Stimulated activated CD4-positive, alpha-beta T cell treated with anti-CD3 and anti-CD28 coated beads, Interleukin-12 subunit alpha, Interleukin-12 subunit beta, amount 100 ng/mL, for 4 hours (primary cell): ENCODE measurements around the gene CDON.
"Not testable (repeated sequence)": the region's sequence is repeated elsewhere in the genome, so short reads cannot be mapped to it uniquely, and the experiment has no call there.

ENCODE experiments used
- DNase-seq: peaks from one replicate; pipeline ENCODE4 v3.0.0-alpha.2; 2020

The CDON gene

GRCh38 chr11:125992893-125993292 is 69.8 kb downstream of the CDON start:
- no peak for DNase-seq

- DNase-seq = no peak
These were observed 72.4 kb downstream of the CDON start for GRCh38 chr11:125990244-125990643.

- DNase-seq = no peak
These were observed 75.5 kb downstream of the CDON start for GRCh38 chr11:125987066-125987641.

- DNase-seq = not testable (repeated sequence)
These were observed 76.7 kb downstream of the CDON start for GRCh38 chr11:125985956-125986355.

- DNase-seq = no peak
These were observed 80.3 kb downstream of the CDON start for GRCh38 chr11:125982348-125982730.

- no peak for DNase-seq
These were observed 82.2 kb downstream of the CDON start for GRCh38 chr11:125980436-125980835.

GRCh38 chr11:125979511-125979910 is 83.2 kb downstream of the CDON start:
- DNase-seq = no peak

- DNase-seq = no peak
These were observed 83.8 kb downstream of the CDON start for GRCh38 chr11:125978778-125979407.

- no peak for DNase-seq
These were observed 84.4 kb downstream of the CDON start for GRCh38 chr11:125978181-125978716.

GRCh38 chr11:125977333-125977732 is 85.3 kb downstream of the CDON start:
- no peak for DNase-seq

- no peak for DNase-seq
These were observed 86.5 kb downstream of the CDON start for GRCh38 chr11:125976156-125976555.

- DNase-seq = no peak
These were observed 87.0 kb downstream of the CDON start for GRCh38 chr11:125975634-125976033.

- DNase-seq = no peak
These were observed 88.4 kb downstream of the CDON start for GRCh38 chr11:125974284-125974683.

GRCh38 chr11:125971618-125972017 is 91.0 kb downstream of the CDON start:
- no peak for DNase-seq

GRCh38 chr11:125968354-125968753 is 94.3 kb downstream of the CDON start:
- no peak for DNase-seq

GRCh38 chr11:125967515-125967914 is 95.2 kb downstream of the CDON start:
- DNase-seq = no peak

- DNase-seq = no peak
These were observed 101.9 kb downstream of the CDON start for GRCh38 chr11:125960771-125961170.

- no peak for DNase-seq
These were observed 102.7 kb downstream of the CDON start for GRCh38 chr11:125959931-125960330.

- DNase-seq = no peak
These were observed 103.2 kb downstream of the CDON start for GRCh38 chr11:125959511-125959910.

GRCh38 chr11:125958872-125959400 is 103.7 kb downstream of the CDON start:
- no peak for DNase-seq

- DNase-seq = no peak
These were observed 104.9 kb downstream of the CDON start for GRCh38 chr11:125957618-125958332.

- no peak for DNase-seq
These were observed 106.1 kb downstream of the CDON start for GRCh38 chr11:125956391-125957134.

- no peak for DNase-seq
These were observed 106.8 kb downstream of the CDON start for GRCh38 chr11:125955856-125956255.
